Neuronal stem cell (in vitro differentiated cells): ENCODE data around the gene KCNIP2.

Experiments used
- DNase-seq: peaks from one replicate; pipeline ENCODE4 v3.0.0-alpha.2; 2013; ENCODE audit warnings: low spot score
- H2AFZ ChIP-seq: one replicate; pipeline ENCODE4 v1.6.1; 2013; ENCODE audit warnings: mild to moderate bottlenecking, low read length, inconsistent platforms
- H2AK5ac ChIP-seq: 2 replicates; pipeline ENCODE4 v1.6.1; 2013; ENCODE audit warnings: low read depth, mild to moderate bottlenecking, inconsistent platforms, low read length, moderate library complexity, mixed read lengths
- H2BK120ac ChIP-seq: 2 replicates; pipeline ENCODE4 v1.6.1; 2013; ENCODE audit warnings: low read depth, mild to moderate bottlenecking, inconsistent platforms, low read length, moderate library complexity, mixed read lengths
- H2BK12ac ChIP-seq: one replicate; pipeline ENCODE4 v1.6.1; 2013; ENCODE audit warnings: low read length, inconsistent platforms
- H2BK15ac ChIP-seq: 2 replicates; pipeline ENCODE4 v1.6.1; 2013; ENCODE audit warnings: mild to moderate bottlenecking, low read length, inconsistent platforms, mixed read lengths
- H2BK5ac ChIP-seq: one replicate; pipeline ENCODE4 v1.6.1; 2013; ENCODE audit warnings: inconsistent platforms, mild to moderate bottlenecking, low read length, moderate library complexity
- H3K14ac ChIP-seq: one replicate; pipeline ENCODE4 v1.6.1; 2013; ENCODE audit warnings: low read length, inconsistent platforms
- H3K18ac ChIP-seq: 2 replicates; pipeline ENCODE4 v1.6.1; 2013; ENCODE audit warnings: low read length, inconsistent platforms
- H3K23ac ChIP-seq: 2 replicates; pipeline ENCODE4 v1.6.1; 2013; ENCODE audit warnings: low read depth, mild to moderate bottlenecking, mixed read lengths, low read length, inconsistent platforms; ENCODE audit not compliant: poor library complexity
- H3K27ac ChIP-seq: replicated peaks from 3 replicates; pipeline ENCODE4 v1.5.1; 2013; ENCODE audit warnings: low read length, inconsistent platforms
- H3K27me3 ChIP-seq, 3 experiments: 2 replicates each; pipeline ENCODE4 v1.6.1; 2013; ENCODE audit warnings: low read length in 3 of 3, mild to moderate bottlenecking in 2 of 3, inconsistent platforms in 1 of 3, low read depth in 1 of 3, mixed read lengths in 1 of 3, moderate library complexity in 1 of 3; ENCODE audit not compliant: control insufficient read depth in 3 of 3, insufficient read depth in 3 of 3
- H3K36me3 ChIP-seq, 2 donors: replicated peaks in 1 of 2; 2 replicates each; pipeline ENCODE4 v1.6.1; 2013; ENCODE audit warnings: low read length in 2 of 2; ENCODE audit not compliant: control insufficient read depth in 2 of 2, insufficient read depth in 2 of 2
- H3K4ac ChIP-seq: 2 replicates; pipeline ENCODE4 v1.6.1; 2013; ENCODE audit warnings: inconsistent platforms, mild to moderate bottlenecking, low read length, moderate library complexity
- H3K4me1 ChIP-seq, 2 donors: 1 replicate in 1 of 2; 2 replicates in 1 of 2; pipeline ENCODE4 v1.6.1; 2013; ENCODE audit warnings: low read length in 2 of 2, low read depth in 1 of 2; ENCODE audit not compliant: control insufficient read depth in 2 of 2, insufficient read depth in 1 of 2
- H3K4me2 ChIP-seq: one replicate; pipeline ENCODE4 v1.6.1; 2013; ENCODE audit warnings: mild to moderate bottlenecking, low read length, inconsistent platforms; ENCODE audit not compliant: insufficient read depth, poor library complexity, severe bottlenecking
- H3K4me3 ChIP-seq, 2 donors: 2 replicates each; pipeline ENCODE4 v1.5.1; 2013; ENCODE audit warnings: low read length in 2 of 2, mild to moderate bottlenecking in 2 of 2, inconsistent platforms in 1 of 2, moderate library complexity in 1 of 2
- H3K79me1 ChIP-seq: one replicate; pipeline ENCODE4 v1.6.1; 2013; ENCODE audit warnings: low read depth, mild to moderate bottlenecking, inconsistent platforms, low read length, moderate library complexity
- H3K9ac ChIP-seq: one replicate; pipeline ENCODE4 v1.6.1; 2013; ENCODE audit warnings: mild to moderate bottlenecking, low read depth, low read length, inconsistent platforms; ENCODE audit not compliant: poor library complexity
- H3K9me3 ChIP-seq, 2 donors: replicated peaks in 1 of 2; 2 replicates each; pipeline versions ENCODE3 to v1.6.1; 2013; ENCODE audit warnings: low read length in 2 of 2, mild to moderate bottlenecking in 2 of 2, inconsistent platforms in 1 of 2, low read depth in 1 of 2, mixed read lengths in 1 of 2, moderate library complexity in 1 of 2; ENCODE audit not compliant: control insufficient read depth in 2 of 2, insufficient read depth in 1 of 2
- H4K8ac ChIP-seq: one replicate; pipeline ENCODE4 v1.6.1; 2013; ENCODE audit warnings: low read depth, mild to moderate bottlenecking, inconsistent platforms, low read length, moderate library complexity
- H4K91ac ChIP-seq: one replicate; pipeline ENCODE4 v1.6.1; 2013; ENCODE audit warnings: low read length, low read depth, mild to moderate bottlenecking, inconsistent platforms; ENCODE audit not compliant: poor library complexity
- WGBS, 2 donors: extraction: QIAGEN DNeasy Blood & Tissue Kit; methylation state at CpG; one replicate each; pipeline ENCODE4 v1.1.7; 2013; ENCODE audit warnings: missing lambda C conversion rate in 2 of 2, mixed read lengths in 1 of 2; ENCODE audit not compliant: insufficient read length in 2 of 2, insufficient replicate concordance in 1 of 2; ENCODE audit errors: extremely low coverage in 2 of 2; 5-methylcytosine and 5-hydroxymethylcytosine counted together

KCNIP2 gene

DNA sequence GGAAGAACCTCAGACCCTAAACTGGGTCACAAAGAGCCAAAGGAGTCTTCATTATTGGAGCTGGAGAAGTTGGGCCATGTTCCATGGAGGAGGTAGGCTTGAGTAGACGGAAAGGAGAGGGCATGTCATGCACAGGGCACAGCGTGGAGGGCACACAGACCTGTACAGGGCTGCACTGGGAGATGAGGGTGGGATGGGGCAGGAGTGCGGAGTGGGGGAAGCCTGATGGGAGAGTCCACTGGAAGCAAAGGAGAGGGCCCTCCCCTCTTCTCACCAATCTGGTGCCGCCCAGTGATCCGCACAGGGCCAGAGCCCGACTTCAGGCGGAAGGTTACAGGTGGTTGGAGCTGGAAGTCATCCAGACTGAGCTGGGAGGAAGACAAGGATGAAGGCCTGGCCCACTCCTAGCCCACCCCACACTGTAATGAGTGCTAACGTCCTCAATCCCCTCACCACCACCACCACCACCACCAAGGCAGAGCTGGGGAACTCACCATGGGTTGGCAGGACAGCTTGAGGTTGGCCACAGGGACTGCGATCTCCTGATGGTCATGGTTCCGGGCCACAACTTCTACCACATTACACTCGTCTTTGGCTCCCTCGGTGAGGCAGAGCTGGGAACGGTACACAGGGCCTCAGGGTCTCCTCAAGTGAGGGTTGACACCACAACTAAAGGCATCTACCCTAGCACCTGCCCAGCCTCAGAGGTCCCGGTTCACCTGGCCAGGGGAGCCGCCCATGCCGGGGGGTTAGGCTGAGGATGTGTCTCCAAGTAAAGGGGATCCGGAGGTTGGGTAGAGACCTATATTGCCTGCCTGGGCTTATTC lies 61.4 kb downstream of the KCNIP2 start:
- no peak for DNase-seq
- H2AFZ ChIP-seq: peak overlapping the region; percentile 89
- no peak overlapping the region for H2BK120ac ChIP-seq
- no peaks in the 10 kb centered on the region for H3K9me3 ChIP-seq
- H2BK5ac ChIP-seq: peak overlapping the region; percentile 45
- no CpG with 5 or more reads among the region's 17 CpGs for whole genome bisulfite sequencing, 2 donors
- peaks cover 1% of the 10 kb centered on the region for H3K79me1 ChIP-seq
- H3K9ac ChIP-seq: peak overlapping the region; percentile 21
- H3K4me1 ChIP-seq: peaks cover 12 to 31% of the 10 kb centered on the region in 2 donors
- peak overlapping the region; percentile 0 for H3K23ac ChIP-seq
- no peak overlapping the region for H3K27ac ChIP-seq
- peak overlapping the region; percentile 74 to 91 for H3K4me3 ChIP-seq
- H3K27me3 ChIP-seq: peaks cover 0 to 27% (median 23%) of the 10 kb centered on the region in 3 experiments
- H4K8ac ChIP-seq: no peak overlapping the region
- H3K14ac ChIP-seq: no peak overlapping the region
- H4K91ac ChIP-seq: no peak overlapping the region
- H3K18ac ChIP-seq: no peak overlapping the region
- H2BK12ac ChIP-seq: peak overlapping the region; percentile 18
- peak overlapping the region; percentile 84 for H3K4me2 ChIP-seq
- no peak overlapping the region for H2BK15ac ChIP-seq
- no peak overlapping the region for H3K4ac ChIP-seq
- H2AK5ac ChIP-seq: peak overlapping the region; percentile 13
- H3K36me3 ChIP-seq: peaks cover 14 to 34% of the 10 kb centered on the region in 2 donors

DNA sequence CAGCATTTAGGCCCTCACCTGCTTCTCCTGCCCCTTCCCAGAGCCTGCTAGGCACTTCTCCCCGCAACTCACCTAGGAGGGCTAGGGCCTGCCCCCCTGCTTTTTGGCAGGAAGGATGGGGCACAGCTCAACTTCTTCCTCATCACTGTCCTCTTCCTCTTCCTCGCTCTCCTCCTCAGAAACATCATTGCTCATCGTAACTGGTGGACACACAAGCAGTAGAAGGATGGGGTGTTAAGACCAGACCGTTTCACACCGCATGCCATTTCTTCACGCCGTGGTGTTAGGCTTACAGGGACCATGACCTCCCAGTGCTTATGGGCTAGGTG lies 62.0 kb downstream of the KCNIP2 start:
- H3K4me2 ChIP-seq: no peak overlapping the region
- peak overlapping the region in 1 of 2 donors; percentile 91 for H3K4me3 ChIP-seq
- no peak overlapping the region for H3K9ac ChIP-seq
- no peak overlapping the region for H2BK5ac ChIP-seq
- H4K8ac ChIP-seq: no peak overlapping the region
- H2BK120ac ChIP-seq: no peak overlapping the region
- peaks cover 0 to 32% (median 26%) of the 10 kb centered on the region in 3 experiments for H3K27me3 ChIP-seq
- H2AFZ ChIP-seq: no peak overlapping the region
- H3K23ac ChIP-seq: no peak overlapping the region
- H3K9me3 ChIP-seq: no peaks in the 10 kb centered on the region
- H2AK5ac ChIP-seq: no peak overlapping the region
- peaks cover 1% of the 10 kb centered on the region for H3K79me1 ChIP-seq
- no peak overlapping the region for H3K4ac ChIP-seq
- no CpG with 5 or more reads among the region's 7 CpGs for WGBS, 2 donors
- peaks cover 12 to 31% of the 10 kb centered on the region in 2 donors for H3K4me1 ChIP-seq
- H3K27ac ChIP-seq: no peak overlapping the region
- H4K91ac ChIP-seq: no peak overlapping the region
- no peak overlapping the region for H2BK15ac ChIP-seq
- H3K36me3 ChIP-seq: peaks cover 12 to 28% of the 10 kb centered on the region in 2 donors
- no peak overlapping the region for H2BK12ac ChIP-seq
- DNase-seq: no peak
- H3K18ac ChIP-seq: no peak overlapping the region
- no peak overlapping the region for H3K14ac ChIP-seq

DNA sequence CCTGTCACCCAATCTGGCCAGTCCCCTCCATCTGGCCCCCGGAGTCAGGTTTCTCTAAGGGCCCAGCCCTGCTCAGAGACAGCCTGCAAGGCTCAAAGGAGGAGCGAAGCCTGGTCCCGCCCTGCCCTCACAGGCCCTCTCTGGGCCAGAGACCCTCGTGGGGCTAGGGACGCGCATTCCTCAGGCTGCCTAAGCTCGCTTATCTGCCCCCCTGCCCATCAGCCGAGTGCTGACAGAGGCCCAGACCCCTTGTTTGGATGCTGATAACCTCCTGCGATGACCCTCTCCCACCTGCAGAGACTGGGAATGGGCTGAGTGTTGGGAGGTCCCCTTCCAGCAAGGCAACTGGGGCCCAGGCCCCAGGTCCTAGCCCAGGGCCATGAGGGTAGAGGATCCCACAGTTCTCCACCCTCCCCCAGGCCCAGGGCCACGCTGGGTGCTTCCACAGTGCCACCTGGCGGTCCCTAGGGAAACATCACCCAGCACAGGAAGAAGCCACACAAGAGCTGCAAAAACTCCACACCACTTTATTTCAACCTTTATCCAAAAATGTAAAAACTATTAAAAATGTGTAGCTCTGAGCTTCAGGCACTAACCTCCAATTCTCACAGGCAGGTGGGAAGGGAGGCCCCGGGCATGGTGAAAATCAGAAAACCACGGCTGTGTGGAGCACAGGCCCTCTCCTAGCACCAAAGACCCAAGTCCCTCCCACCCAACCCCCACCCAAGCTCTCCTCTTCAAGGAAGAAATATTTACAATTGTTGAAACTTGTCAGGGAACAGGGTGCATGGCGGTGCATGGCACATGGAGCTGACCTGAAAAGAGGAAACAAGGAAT lies 62.6 kb downstream of the KCNIP2 start:
- peaks cover 8 to 22% of the 10 kb centered on the region in 2 donors for H3K36me3 ChIP-seq

More for the DNA sequence above, 62.6 kb downstream of the KCNIP2 start:
- Histone ChIP-seq H3K4me1 (peaks cover 12 to 31% of the 10 kb centered on the region in 2 donors), H3K9ac (no peak overlapping the region), H3K27ac (peak overlapping the region; percentile 36), H4K8ac (peak overlapping the region; percentile 90), H3K79me1 (peaks cover 1% of the 10 kb centered on the region), H3K9me3 (no peaks in the 10 kb centered on the region), H2BK120ac (no peak overlapping the region), H2AFZ (no peak overlapping the region), H3K14ac (no peak overlapping the region), H2BK5ac (peak overlapping the region; percentile 67), H3K23ac (no peak overlapping the region), H2AK5ac (peak overlapping the region; percentile 82), H3K4me3 (no peak overlapping the region), H2BK15ac (peak overlapping the region; percentile 84), H3K4ac (no peak overlapping the region), H3K27me3 (peaks cover 0 to 36% (median 29%) of the 10 kb centered on the region in 3 experiments), H3K18ac (peak overlapping the region; percentile 73), H3K4me2 (no peak overlapping the region), H4K91ac (no peak overlapping the region), H2BK12ac (no peak overlapping the region)
- no CpG with 5 or more reads among the region's 14 CpGs for WGBS, 2 donors
- DNase-seq: peak; percentile 80
